K562 (cell line): ENCODE results near the gene HOXB6. TPM values are rescaled to one million over a fixed set of nuclear protein-coding genes. Genes with fewer than 3 reads are reported as not detected.

Source experiments
- CBX8 ChIP-seq: fragments of 200-600 bp; sonication (generic); IDR thresholded peaks from 2 replicates; pipeline ENCODE4 v1.6.1; 2012; ENCODE audit warnings: borderline replicate concordance, mixed run types, low read depth, mild to moderate bottlenecking, moderate library complexity, mixed read lengths, low read length, control low read depth, inconsistent platforms; ENCODE audit not compliant: poor library complexity, severe bottlenecking; ENCODE audit errors: extremely low read depth
- DDX20 ChIP-seq: fragments of 450-650 bp; IDR thresholded peaks from 2 replicates; pipeline ENCODE4 v1.6.1; 2016; ENCODE audit warnings: missing genetic modification characterization, low read depth, mild to moderate bottlenecking, missing compliant biosample characterization, moderate library complexity
- ELF2 ChIP-seq: fragments of 250-450 bp; sonication (Bioruptor Pico); IDR thresholded peaks from 2 replicates; pipeline ENCODE4 v1.5.0; 2021; ENCODE audit warnings: mild to moderate bottlenecking
- EZH2 ChIP-seq: IDR thresholded peaks from 2 replicates; pipeline ENCODE4 v1.6.1; 2012; ENCODE audit warnings: low read depth, mild to moderate bottlenecking, inconsistent platforms, low read length, borderline replicate concordance
- FOXK2 ChIP-seq, 2 experiments: fragments of 450-650 bp; IDR thresholded peaks in 1 of 2; conservative IDR thresholded peaks in 1 of 2; 2 replicates each; pipeline ENCODE4 v1.6.1; 2016; ENCODE audit warnings: low read depth in 2 of 2, mild to moderate bottlenecking in 1 of 2
- HDAC8 ChIP-seq: fragments of 450-650 bp; IDR thresholded peaks from 2 replicates; pipeline ENCODE4 v1.6.1; 2016; ENCODE audit warnings: mild to moderate bottlenecking, missing genetic modification characterization, moderate library complexity, missing compliant biosample characterization
- HLTF ChIP-seq: fragments of 450-650 bp; IDR thresholded peaks from 2 replicates; pipeline ENCODE4 v1.6.1; 2016
- KDM5B ChIP-seq: fragments of 200-600 bp; sonication (generic); IDR thresholded peaks from 2 replicates; pipeline ENCODE4 v1.6.1; 2012; ENCODE audit warnings: low read depth, mild to moderate bottlenecking, moderate library complexity, low read length, control low read depth, inconsistent platforms; ENCODE audit not compliant: insufficient replicate concordance
- PHB2 ChIP-seq: fragments of 450-650 bp; IDR thresholded peaks from 2 replicates; pipeline ENCODE4 v1.6.1; 2017; ENCODE audit warnings: low read depth
- PHF8 ChIP-seq: fragments of 200-600 bp; sonication (generic); IDR thresholded peaks from 2 replicates; pipeline ENCODE4 v1.6.1; 2012; ENCODE audit warnings: mixed run types, mild to moderate bottlenecking, inconsistent platforms, low read length, moderate library complexity, borderline replicate concordance
- POLR3G ChIP-seq: IDR thresholded peaks from 2 replicates; pipeline ENCODE4 v1.6.1; 2011; ENCODE audit not compliant: insufficient read length, insufficient replicate concordance; ENCODE audit errors: extremely low read depth
- RAD21 ChIP-seq, 2 experiments: fragments of 250-450 bp in 1 of 2; fragments of 450-650 bp in 1 of 2; sonication (Bioruptor Pico) in 1 of 2; formaldehyde crosslinking in 1 of 2; IDR thresholded peaks in 1 of 2; conservative IDR thresholded peaks in 1 of 2; 2 replicates each; pipeline versions ENCODE4 v1.4.0 to v1.8.0; 2020 to 2022; ENCODE audit warnings: mild to moderate bottlenecking in 2 of 2, moderate library complexity in 1 of 2
- SMARCA4 ChIP-seq: fragments of 450-650 bp; IDR thresholded peaks from 2 replicates; pipeline ENCODE4 v1.6.1; 2016
- SRF ChIP-seq, 2 experiments: fragments of 250-450, 450-650 bp in 1 of 2; sonication (Bioruptor Pico) in 1 of 2; sonication (generic) in 1 of 2; formaldehyde crosslinking; IDR thresholded peaks; 2 replicates each; pipeline versions ENCODE4 v1.5.0 to v1.5.1; 2020 to 2022; ENCODE audit warnings: mild to moderate bottlenecking in 1 of 2, missing genetic modification reagents in 1 of 2
- TGIF2 ChIP-seq: sonication (generic); formaldehyde crosslinking; IDR thresholded peaks from 2 replicates; pipeline ENCODE4 v1.8.1; 2022; ENCODE audit warnings: mild to moderate bottlenecking, missing genetic modification reagents, moderate library complexity
- ZBTB8A ChIP-seq: fragments of 450-650 bp; IDR thresholded peaks from 2 replicates; pipeline ENCODE4 v1.6.1; 2018; ENCODE audit warnings: mild to moderate bottlenecking, moderate library complexity; ENCODE audit not compliant: partially characterized antibody
- ZFX ChIP-seq: sonication (generic); formaldehyde crosslinking; IDR thresholded peaks from 2 replicates; pipeline ENCODE4 v1.8.0; 2022; ENCODE audit warnings: mild to moderate bottlenecking, missing genetic modification reagents, moderate library complexity
- polyA plus RNA-seq, 8 experiments: library from polyadenylated mRNA; depleted of rRNA in 4 of 8; stranded (reverse) in 5 of 8; unstranded in 3 of 8; fragments of >200 nt; fragmentation: Nextera tagmentation in 2 of 8; fragmentation: Illumina TruSeq in 1 of 8; extraction: Ambion mirVana in 2 of 8; extraction: Trizol in 1 of 8; gene quantifications; 2 replicates each; pipeline versions ENCODE4 v1.2.1 to v1.2.3, GENCODE V29; 2011 to 2014; ENCODE audit warnings: inconsistent platforms in 1 of 8, missing spikeins in 1 of 8
- total RNA-seq, 7 experiments: library from RNA; depleted of rRNA in 6 of 7; stranded (reverse); fragments of >200 nt in 6 of 7; fragmentation: Illumina TruSeq in 2 of 7; extraction: Trizol in 2 of 7; gene quantifications; 2 replicates each; pipeline versions ENCODE4 v1.2.1 to v1.2.3, GENCODE V29; 2011 to 2021; ENCODE audit warnings: low replicate concordance in 1 of 7
- TF ChIP-seq, protein P1 (sequence below): fragments of 250-450 bp; sonication (Bioruptor Pico); IDR thresholded peaks from 2 replicates; pipeline ENCODE4 v1.8.0; 2021; ENCODE audit warnings: mild to moderate bottlenecking, moderate library complexity
- TF ChIP-seq, protein P2 (sequence below), 2 experiments: fragments of 450-650 bp; IDR thresholded peaks; 2 replicates each; pipeline ENCODE4 v1.6.1; 2016; ENCODE audit warnings: mild to moderate bottlenecking in 2 of 2, borderline replicate concordance in 1 of 2, low read depth in 1 of 2, moderate library complexity in 1 of 2

Gene HOXB6
- total and polyA plus RNA-seq, 9 of the 15 experiments (the other 6 are each of a cell fraction or from before 2014, with no cell fraction given), result 1.2 to 14.8 (median 4.9) TPM

- TF ChIP-seq, protein P1, sequence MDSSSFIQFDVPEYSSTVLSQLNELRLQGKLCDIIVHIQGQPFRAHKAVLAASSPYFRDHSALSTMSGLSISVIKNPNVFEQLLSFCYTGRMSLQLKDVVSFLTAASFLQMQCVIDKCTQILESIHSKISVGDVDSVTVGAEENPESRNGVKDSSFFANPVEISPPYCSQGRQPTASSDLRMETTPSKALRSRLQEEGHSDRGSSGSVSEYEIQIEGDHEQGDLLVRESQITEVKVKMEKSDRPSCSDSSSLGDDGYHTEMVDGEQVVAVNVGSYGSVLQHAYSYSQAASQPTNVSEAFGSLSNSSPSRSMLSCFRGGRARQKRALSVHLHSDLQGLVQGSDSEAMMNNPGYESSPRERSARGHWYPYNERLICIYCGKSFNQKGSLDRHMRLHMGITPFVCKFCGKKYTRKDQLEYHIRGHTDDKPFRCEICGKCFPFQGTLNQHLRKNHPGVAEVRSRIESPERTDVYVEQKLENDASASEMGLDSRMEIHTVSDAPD, result no peak
- TF ChIP-seq ELF2 (CRISPR knock-in tag) (no peak), PHF8 (no peak), CBX8 (no peak), ZBTB8A (no peak), KDM5B (no peak), ZFX (CRISPR knock-in tag) (peak; percentile 31), HDAC8 (tag) (no peak), HLTF (no peak), EZH2 (no peak), FOXK2 (conservative IDR thresholded peaks at IDR 0.05 in 1 of 2, IDR thresholded peaks at IDR 0.05 in 1 of 2; ENCODE audit: low read depth in 2 of 2) (peak in 1 of 2 experiments; percentile 20; a peak in 1 of 4 replicates), DDX20 (tag) (no peak), RAD21 (CRISPR knock-in tag; conservative IDR thresholded peaks at IDR 0.05 in 1 of 2, IDR thresholded peaks at IDR 0.05 in 1 of 2) (no peak), PHB2 (no peak), TGIF2 (CRISPR knock-in tag) (no peak), SRF (CRISPR knock-in tag; IDR thresholded peaks at IDR 0.05) (no peak), SMARCA4 (peak; percentile 4; the same call in 1 of the 2 replicates), POLR3G (no peak)
- TF ChIP-seq, protein P2, sequence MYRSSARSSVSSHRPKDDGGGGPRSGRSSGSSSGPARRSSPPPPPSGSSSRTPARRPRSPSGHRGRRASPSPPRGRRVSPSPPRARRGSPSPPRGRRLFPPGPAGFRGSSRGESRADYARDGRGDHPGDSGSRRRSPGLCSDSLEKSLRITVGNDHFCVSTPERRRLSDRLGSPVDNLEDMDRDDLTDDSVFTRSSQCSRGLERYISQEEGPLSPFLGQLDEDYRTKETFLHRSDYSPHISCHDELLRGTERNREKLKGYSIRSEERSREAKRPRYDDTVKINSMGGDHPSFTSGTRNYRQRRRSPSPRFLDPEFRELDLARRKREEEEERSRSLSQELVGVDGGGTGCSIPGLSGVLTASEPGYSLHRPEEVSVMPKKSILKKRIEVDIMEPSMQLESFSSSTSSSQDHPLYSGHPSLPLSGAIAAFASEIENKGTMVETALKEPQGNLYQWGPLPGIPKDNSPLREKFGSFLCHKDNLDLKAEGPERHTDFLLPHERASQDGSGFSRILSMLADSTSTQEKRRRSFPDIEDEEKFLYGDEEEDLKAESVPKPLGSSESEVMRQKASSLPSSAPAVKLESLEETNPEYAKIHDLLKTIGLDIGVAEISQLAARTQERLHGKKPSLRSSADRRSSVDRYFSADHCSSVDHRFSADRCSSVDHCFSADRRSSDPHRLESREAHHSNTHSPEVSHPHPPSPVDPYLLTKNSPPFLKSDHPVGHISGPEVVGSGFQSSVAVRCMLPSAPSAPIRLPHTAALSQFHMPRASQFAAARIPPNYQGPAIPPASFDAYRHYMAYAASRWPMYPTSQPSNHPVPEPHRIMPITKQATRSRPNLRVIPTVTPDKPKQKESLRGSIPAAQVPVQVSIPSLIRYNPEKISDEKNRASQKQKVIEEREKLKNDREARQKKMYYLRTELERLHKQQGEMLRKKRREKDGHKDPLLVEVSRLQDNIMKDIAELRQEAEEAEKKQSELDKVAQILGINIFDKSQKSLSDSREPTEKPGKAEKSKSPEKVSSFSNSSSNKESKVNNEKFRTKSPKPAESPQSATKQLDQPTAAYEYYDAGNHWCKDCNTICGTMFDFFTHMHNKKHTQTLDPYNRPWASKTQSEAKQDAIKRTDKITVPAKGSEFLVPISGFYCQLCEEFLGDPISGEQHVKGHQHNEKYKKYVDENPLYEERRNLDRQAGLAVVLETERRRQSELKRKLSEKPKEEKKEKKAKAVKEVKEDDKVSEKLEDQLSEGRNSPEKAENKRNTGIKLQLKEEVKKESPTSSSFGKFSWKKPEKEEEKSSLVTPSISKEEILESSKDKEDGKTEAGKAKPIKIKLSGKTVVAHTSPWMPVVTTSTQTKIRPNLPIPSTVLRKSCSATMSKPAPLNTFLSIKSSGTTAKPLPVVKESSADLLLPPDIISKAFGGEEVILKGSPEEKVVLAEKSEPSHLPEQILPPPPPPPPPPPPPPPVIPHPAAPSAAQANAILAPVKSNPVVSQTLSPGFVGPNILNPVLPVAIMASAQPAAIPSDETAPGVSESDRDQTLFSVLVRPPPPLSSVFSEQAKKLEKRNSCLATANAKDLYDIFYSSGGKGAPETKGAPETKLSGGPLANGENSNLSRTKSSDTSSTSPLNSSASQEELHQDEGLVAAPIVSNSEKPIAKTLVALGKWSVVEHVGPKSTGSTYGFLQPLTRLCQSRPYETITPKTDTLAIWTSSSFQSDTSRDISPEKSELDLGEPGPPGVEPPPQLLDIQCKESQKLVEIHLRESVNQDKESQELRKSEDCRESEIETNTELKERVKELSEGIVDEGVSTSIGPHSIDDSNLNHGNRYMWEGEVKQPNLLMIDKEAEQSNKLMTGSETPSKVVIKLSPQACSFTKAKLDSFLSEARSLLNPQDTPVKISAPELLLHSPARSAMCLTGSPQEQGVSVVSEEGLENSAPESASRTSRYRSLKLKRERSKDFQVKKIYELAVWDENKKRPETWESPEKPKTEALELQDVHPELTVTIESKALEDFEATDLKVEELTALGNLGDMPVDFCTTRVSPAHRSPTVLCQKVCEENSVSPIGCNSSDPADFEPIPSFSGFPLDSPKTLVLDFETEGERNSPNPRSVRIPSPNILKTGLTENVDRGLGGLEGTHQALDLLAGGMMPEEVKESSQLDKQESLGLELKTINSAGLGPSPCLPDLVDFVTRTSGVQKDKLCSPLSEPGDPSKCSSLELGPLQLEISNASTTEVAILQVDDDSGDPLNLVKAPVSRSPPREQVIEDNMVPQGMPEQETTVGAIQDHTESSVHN (IDR thresholded peaks at IDR 0.05; ENCODE audit: borderline replicate concordance in 1 of 2, low read depth in 1 of 2), result no peak
Measured at GRCh38 chr17:48556229-48556575, 48.6 kb downstream of the HOXB6 start (continued).
